GM20000 (cell line): Measurements from ENCODE around the gene GJB5.

Experiments used
- DNase-seq: peaks from one replicate; pipeline ENCODE4 v3.0.0; 2012; ENCODE audit warnings: low spot score
- CTCF ChIP-seq: IDR thresholded peaks from 2 replicates; pipeline ENCODE4 v1.5.1; 2012; ENCODE audit warnings: mild to moderate bottlenecking, control low read depth; ENCODE audit errors: extremely low read depth, missing control alignments

GJB5 gene

GRCh38 chr1:34746101-34746500 is 8.7 kb upstream of the GJB5 start:
- no peak for TF ChIP-seq CTCF
- DNase-seq, result no peak

GRCh38 chr1:34746785-34747637 is 7.8 kb upstream of the GJB5 start:
- no peak for DNase-seq
- no peak for TF ChIP-seq CTCF

GRCh38 chr1:34747638-34747941 is 7.3 kb upstream of the GJB5 start:
- no peak for TF ChIP-seq CTCF
- DNase-seq, result no peak

GRCh38 chr1:34749992-34750391 is 4.9 kb upstream of the GJB5 start:
- DNase-seq, result no peak
- no peak for TF ChIP-seq CTCF

GRCh38 chr1:34750610-34751009 is 4.2 kb upstream of the GJB5 start:
- no peak for DNase-seq
- no peak for TF ChIP-seq CTCF

- no peak for DNase-seq
- TF ChIP-seq CTCF, result no peak
Measured at GRCh38 chr1:34753163-34753562, 1.7 kb upstream of the GJB5 start.

GRCh38 chr1:34755961-34756360 is 1.1 kb downstream of the GJB5 start:
- TF ChIP-seq CTCF, result no peak
- no peak for DNase-seq
